GM23338 (cell line): ENCODE results near the gene LYPLAL1. TPM values are rescaled to one million over a fixed set of nuclear protein-coding genes. Genes with fewer than 3 reads are reported as not detected.

Experiments used
- ATAC-seq: fragments of 200-7000 bp; cut with Tn5 transposase; 3 replicates; pipeline ENCODE4 v1.9.1; 2020
- DNase-seq: peaks from one replicate; pipeline ENCODE4 v3.0.0-alpha.2; 2015; ENCODE audit warnings: low spot score
- H2AFZ ChIP-seq: fragments of 200-600 bp; sonication (generic); 2 replicates; pipeline ENCODE4 v1.8.0; 2016; ENCODE audit warnings: antibody characterized with exemption, mild to moderate bottlenecking, moderate library complexity
- H3F3A ChIP-seq: fragments of 200-600 bp; sonication (generic); replicated peaks from 2 replicates; pipeline ENCODE4 v1.8.0; 2017; ENCODE audit warnings: antibody characterized with exemption, mixed run types, low read depth
- H3K27ac ChIP-seq: fragments of 200-600 bp; sonication (generic); 2 replicates; pipeline ENCODE4 v1.6.1; 2016; ENCODE audit warnings: low read depth
- H3K27me3 ChIP-seq: fragments of 200-600 bp; sonication (generic); 2 replicates; pipeline ENCODE4 v1.8.0; 2016; ENCODE audit warnings: mild to moderate bottlenecking, mixed run types, moderate library complexity; ENCODE audit not compliant: insufficient read depth
- H3K36me3 ChIP-seq: fragments of 200-600 bp; sonication (generic); 2 replicates; pipeline ENCODE4 v1.8.0; 2016; ENCODE audit warnings: mild to moderate bottlenecking; ENCODE audit not compliant: insufficient read depth
- H3K4me1 ChIP-seq: fragments of 200-600 bp; sonication (generic); 2 replicates; pipeline ENCODE4 v1.8.0; 2016; ENCODE audit warnings: mild to moderate bottlenecking, moderate library complexity; ENCODE audit not compliant: insufficient read depth
- H3K4me2 ChIP-seq: fragments of 200-600 bp; sonication (generic); 2 replicates; pipeline ENCODE4 v1.7.1; 2017; ENCODE audit warnings: mixed run types
- H3K4me3 ChIP-seq: fragments of 200-600 bp; sonication (generic); 2 replicates; pipeline ENCODE4 v1.6.1; 2016; ENCODE audit warnings: mixed run types
- H3K79me2 ChIP-seq: fragments of 200-600 bp; sonication (generic); replicated peaks from 2 replicates; pipeline ENCODE4 v1.8.0; 2017; ENCODE audit warnings: mild to moderate bottlenecking; ENCODE audit not compliant: insufficient read depth
- H3K9me2 ChIP-seq: fragments of 200-600 bp; sonication (generic); 2 replicates; pipeline ENCODE4 v1.8.0; 2017; ENCODE audit not compliant: insufficient read depth
- H4K20me1 ChIP-seq: fragments of 200-600 bp; sonication (generic); replicated peaks from 2 replicates; pipeline ENCODE4 v1.8.0; 2017; ENCODE audit warnings: mild to moderate bottlenecking; ENCODE audit not compliant: insufficient read depth
- H3K27ac Mint-ChIP-seq: 2 replicates; pipeline ENCODE4 v1.8.0; 2020; ENCODE audit warnings: inconsistent platforms, mild to moderate bottlenecking, moderate library complexity, mixed read lengths
- H3K27me3 Mint-ChIP-seq: 3 replicates; pipeline ENCODE4 v1.8.0; 2022; ENCODE audit warnings: low read depth, mild to moderate bottlenecking, moderate library complexity, mixed read lengths, inconsistent platforms; ENCODE audit not compliant: insufficient read depth, poor library complexity
- H3K36me3 Mint-ChIP-seq: 3 replicates; pipeline ENCODE4 v1.8.0; 2021; ENCODE audit warnings: low read depth, mild to moderate bottlenecking, inconsistent platforms, moderate library complexity, mixed read lengths
- H3K4me1 Mint-ChIP-seq: 3 replicates; pipeline ENCODE4 v1.8.0; 2020; ENCODE audit warnings: mild to moderate bottlenecking, inconsistent platforms, mixed read lengths
- H3K4me3 Mint-ChIP-seq: 3 replicates; pipeline ENCODE4 v1.8.0; 2021; ENCODE audit warnings: moderate library complexity, mild to moderate bottlenecking, inconsistent platforms, mixed read lengths
- H3K9me3 Mint-ChIP-seq: 3 replicates; pipeline ENCODE4 v1.8.0; 2020; ENCODE audit warnings: moderate library complexity, mild to moderate bottlenecking, inconsistent platforms, mixed read lengths
- CREB1 ChIP-seq: fragments of 250-450 bp; sonication (Bioruptor Pico); IDR thresholded peaks from 2 replicates; pipeline ENCODE4 v1.5.0; 2020; ENCODE audit warnings: low read depth, mild to moderate bottlenecking, moderate library complexity
- EZH2 ChIP-seq: fragments of 200-600 bp; sonication (generic); IDR thresholded peaks from one replicate; pipeline ENCODE4 v1.8.0; 2017; ENCODE audit warnings: antibody characterized with exemption, mild to moderate bottlenecking, low read depth; ENCODE audit not compliant: unreplicated experiment
- EZH2phosphoT487 ChIP-seq: fragments of 200-600 bp; sonication (generic); IDR thresholded peaks from one replicate; pipeline ENCODE4 v1.8.1; 2018; ENCODE audit warnings: antibody characterized with exemption; ENCODE audit not compliant: unreplicated experiment
- JUNB ChIP-seq: IDR thresholded peaks from one replicate; pipeline ENCODE4 v1.6.1; 2016; ENCODE audit warnings: antibody characterized with exemption; ENCODE audit not compliant: unreplicated experiment
- POLR2AphosphoS5 ChIP-seq: IDR thresholded peaks from 2 replicates; pipeline ENCODE4 v1.6.1; 2016; ENCODE audit warnings: antibody characterized with exemption, low read depth
- STAT1 ChIP-seq: IDR thresholded peaks from one replicate; pipeline ENCODE4 v1.6.1; 2016; ENCODE audit warnings: antibody characterized with exemption; ENCODE audit not compliant: unreplicated experiment
- polyA plus RNA-seq: library from polyadenylated mRNA; unstranded; fragments of >200 nt; fragmentation: Nextera tagmentation; extraction: Ambion mirVana; gene quantifications from 2 replicates; pipeline ENCODE4 v1.2.1, GENCODE V29; 2016
- total RNA-seq: library from RNA; depleted of rRNA; stranded (reverse); fragments of >200 nt; shearing (Covaris generic); gene quantifications from 2 replicates; pipeline ENCODE4 v1.2.3, GENCODE V29; 2014
- TF ChIP-seq, protein P1 (sequence below), 2 experiments: fragments of 200-600 bp in 1 of 2; sonication (generic) in 1 of 2; conservative IDR thresholded peaks; 2 replicates each; pipeline versions ENCODE4 v1.5.1 to v1.6.1; 2016 to 2017; ENCODE audit warnings: antibody characterized with exemption in 2 of 2, low read depth in 2 of 2, mild to moderate bottlenecking in 2 of 2, moderate library complexity in 1 of 2
- TF ChIP-seq, protein P2 (sequence below): IDR thresholded peaks from 2 replicates; pipeline ENCODE4 v1.6.1; 2016; ENCODE audit warnings: antibody characterized with exemption
- TF ChIP-seq, protein P3 (sequence below): fragments of 250-450 bp; sonication (Bioruptor Pico); IDR thresholded peaks from 2 replicates; pipeline ENCODE4 v1.5.0; 2020; ENCODE audit warnings: mild to moderate bottlenecking, moderate library complexity

Gene LYPLAL1
- total and polyA plus RNA-seq, 2 experiments from 2014 or later = 9.9 to 60.2 TPM

DNA sequence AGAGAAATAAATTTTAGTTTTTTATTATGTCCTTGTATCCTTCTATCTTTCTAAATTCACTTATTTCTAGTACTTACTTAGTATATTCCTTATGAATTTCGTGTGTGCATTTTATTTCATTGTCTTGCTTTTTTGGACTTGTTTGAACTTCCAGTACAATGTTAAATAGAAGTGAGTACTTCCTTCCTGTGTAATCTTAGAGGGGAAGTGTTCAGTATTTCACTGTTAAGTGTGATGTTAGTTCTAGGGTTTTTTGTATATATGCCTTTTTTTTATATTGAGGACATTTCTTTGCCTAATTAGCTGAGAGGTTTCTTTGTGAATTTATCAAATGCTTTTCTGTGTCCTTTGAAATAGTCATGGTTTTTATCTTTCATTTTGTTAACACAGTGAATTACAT lies 10.7 kb downstream of the LYPLAL1 start (continued):
- TF ChIP-seq, protein P1, sequence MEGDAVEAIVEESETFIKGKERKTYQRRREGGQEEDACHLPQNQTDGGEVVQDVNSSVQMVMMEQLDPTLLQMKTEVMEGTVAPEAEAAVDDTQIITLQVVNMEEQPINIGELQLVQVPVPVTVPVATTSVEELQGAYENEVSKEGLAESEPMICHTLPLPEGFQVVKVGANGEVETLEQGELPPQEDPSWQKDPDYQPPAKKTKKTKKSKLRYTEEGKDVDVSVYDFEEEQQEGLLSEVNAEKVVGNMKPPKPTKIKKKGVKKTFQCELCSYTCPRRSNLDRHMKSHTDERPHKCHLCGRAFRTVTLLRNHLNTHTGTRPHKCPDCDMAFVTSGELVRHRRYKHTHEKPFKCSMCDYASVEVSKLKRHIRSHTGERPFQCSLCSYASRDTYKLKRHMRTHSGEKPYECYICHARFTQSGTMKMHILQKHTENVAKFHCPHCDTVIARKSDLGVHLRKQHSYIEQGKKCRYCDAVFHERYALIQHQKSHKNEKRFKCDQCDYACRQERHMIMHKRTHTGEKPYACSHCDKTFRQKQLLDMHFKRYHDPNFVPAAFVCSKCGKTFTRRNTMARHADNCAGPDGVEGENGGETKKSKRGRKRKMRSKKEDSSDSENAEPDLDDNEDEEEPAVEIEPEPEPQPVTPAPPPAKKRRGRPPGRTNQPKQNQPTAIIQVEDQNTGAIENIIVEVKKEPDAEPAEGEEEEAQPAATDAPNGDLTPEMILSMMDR (conservative IDR thresholded peaks at IDR 0.05; ENCODE audit: low read depth in 2 of 2) = no peak

DNA sequence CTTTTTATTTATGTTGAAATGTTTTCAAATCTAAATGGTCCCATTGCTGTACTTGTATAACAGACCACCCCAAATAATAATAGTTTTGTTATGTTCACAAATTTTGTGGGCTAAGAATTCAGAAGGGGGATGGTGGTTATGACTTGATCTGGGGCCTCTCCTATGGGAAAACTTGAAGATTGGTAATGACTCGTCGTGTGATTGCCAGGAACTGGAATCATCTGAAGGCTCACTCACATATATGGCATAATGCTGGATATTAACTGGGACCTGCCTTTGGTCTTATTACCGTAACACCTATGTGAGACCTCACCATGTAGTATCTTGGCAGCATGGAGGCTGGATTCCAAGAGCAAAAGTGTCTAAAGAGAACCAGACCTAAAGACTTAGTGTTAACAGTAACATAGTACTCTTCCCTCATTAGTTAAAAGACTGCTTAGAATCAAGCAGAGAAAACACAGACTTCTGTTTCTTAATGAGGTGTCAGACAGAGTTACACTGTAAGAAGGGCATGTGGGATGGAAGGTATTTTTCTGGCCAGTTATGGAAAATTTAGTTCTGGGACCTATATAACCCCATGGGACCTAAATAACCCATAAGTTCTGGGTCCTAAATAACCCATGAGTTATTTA lies 11.9 kb downstream of the LYPLAL1 start:
- Mint-ChIP-seq H3K27me3 (no peaks in the 10 kb centered on the region), H3K9me3 (no peaks in the 10 kb centered on the region), H3K27ac (peak overlapping the region; percentile 10; the same call in 1 of the 2 replicates), H3K4me1 (peaks cover 25% of the 10 kb centered on the region; the same call in 2 of the 3 replicates), H3K4me3 (no peak overlapping the region), H3K36me3 (no peaks in the 10 kb centered on the region)
- Histone ChIP-seq H3K36me3 (no peaks in the 10 kb centered on the region), H3F3A (no peaks in the 10 kb centered on the region), H3K4me1 (peaks cover 12% of the 10 kb centered on the region; the same call in 1 of the 2 replicates), H3K9me2 (no peaks in the 10 kb centered on the region), H3K4me2 (no peak overlapping the region), H4K20me1 (no peaks in the 10 kb centered on the region), H3K79me2 (peaks cover 31% of the 10 kb centered on the region), H3K27ac (no peak overlapping the region), H3K27me3 (no peaks in the 10 kb centered on the region), H2AFZ (no peak overlapping the region), H3K4me3 (no peak overlapping the region)
- ATAC-seq (no peak), DNase-seq (no peak)
- no peak for TF ChIP-seq EZH2phosphoT487
- TF ChIP-seq, protein P1 (conservative IDR thresholded peaks at IDR 0.05; ENCODE audit: low read depth in 2 of 2) = no peak
- TF ChIP-seq, protein P2, sequence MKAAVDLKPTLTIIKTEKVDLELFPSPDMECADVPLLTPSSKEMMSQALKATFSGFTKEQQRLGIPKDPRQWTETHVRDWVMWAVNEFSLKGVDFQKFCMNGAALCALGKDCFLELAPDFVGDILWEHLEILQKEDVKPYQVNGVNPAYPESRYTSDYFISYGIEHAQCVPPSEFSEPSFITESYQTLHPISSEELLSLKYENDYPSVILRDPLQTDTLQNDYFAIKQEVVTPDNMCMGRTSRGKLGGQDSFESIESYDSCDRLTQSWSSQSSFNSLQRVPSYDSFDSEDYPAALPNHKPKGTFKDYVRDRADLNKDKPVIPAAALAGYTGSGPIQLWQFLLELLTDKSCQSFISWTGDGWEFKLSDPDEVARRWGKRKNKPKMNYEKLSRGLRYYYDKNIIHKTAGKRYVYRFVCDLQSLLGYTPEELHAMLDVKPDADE = no peak
- no peak for TF ChIP-seq EZH2
- TF ChIP-seq JUNB = no peak
- TF ChIP-seq, protein P3, sequence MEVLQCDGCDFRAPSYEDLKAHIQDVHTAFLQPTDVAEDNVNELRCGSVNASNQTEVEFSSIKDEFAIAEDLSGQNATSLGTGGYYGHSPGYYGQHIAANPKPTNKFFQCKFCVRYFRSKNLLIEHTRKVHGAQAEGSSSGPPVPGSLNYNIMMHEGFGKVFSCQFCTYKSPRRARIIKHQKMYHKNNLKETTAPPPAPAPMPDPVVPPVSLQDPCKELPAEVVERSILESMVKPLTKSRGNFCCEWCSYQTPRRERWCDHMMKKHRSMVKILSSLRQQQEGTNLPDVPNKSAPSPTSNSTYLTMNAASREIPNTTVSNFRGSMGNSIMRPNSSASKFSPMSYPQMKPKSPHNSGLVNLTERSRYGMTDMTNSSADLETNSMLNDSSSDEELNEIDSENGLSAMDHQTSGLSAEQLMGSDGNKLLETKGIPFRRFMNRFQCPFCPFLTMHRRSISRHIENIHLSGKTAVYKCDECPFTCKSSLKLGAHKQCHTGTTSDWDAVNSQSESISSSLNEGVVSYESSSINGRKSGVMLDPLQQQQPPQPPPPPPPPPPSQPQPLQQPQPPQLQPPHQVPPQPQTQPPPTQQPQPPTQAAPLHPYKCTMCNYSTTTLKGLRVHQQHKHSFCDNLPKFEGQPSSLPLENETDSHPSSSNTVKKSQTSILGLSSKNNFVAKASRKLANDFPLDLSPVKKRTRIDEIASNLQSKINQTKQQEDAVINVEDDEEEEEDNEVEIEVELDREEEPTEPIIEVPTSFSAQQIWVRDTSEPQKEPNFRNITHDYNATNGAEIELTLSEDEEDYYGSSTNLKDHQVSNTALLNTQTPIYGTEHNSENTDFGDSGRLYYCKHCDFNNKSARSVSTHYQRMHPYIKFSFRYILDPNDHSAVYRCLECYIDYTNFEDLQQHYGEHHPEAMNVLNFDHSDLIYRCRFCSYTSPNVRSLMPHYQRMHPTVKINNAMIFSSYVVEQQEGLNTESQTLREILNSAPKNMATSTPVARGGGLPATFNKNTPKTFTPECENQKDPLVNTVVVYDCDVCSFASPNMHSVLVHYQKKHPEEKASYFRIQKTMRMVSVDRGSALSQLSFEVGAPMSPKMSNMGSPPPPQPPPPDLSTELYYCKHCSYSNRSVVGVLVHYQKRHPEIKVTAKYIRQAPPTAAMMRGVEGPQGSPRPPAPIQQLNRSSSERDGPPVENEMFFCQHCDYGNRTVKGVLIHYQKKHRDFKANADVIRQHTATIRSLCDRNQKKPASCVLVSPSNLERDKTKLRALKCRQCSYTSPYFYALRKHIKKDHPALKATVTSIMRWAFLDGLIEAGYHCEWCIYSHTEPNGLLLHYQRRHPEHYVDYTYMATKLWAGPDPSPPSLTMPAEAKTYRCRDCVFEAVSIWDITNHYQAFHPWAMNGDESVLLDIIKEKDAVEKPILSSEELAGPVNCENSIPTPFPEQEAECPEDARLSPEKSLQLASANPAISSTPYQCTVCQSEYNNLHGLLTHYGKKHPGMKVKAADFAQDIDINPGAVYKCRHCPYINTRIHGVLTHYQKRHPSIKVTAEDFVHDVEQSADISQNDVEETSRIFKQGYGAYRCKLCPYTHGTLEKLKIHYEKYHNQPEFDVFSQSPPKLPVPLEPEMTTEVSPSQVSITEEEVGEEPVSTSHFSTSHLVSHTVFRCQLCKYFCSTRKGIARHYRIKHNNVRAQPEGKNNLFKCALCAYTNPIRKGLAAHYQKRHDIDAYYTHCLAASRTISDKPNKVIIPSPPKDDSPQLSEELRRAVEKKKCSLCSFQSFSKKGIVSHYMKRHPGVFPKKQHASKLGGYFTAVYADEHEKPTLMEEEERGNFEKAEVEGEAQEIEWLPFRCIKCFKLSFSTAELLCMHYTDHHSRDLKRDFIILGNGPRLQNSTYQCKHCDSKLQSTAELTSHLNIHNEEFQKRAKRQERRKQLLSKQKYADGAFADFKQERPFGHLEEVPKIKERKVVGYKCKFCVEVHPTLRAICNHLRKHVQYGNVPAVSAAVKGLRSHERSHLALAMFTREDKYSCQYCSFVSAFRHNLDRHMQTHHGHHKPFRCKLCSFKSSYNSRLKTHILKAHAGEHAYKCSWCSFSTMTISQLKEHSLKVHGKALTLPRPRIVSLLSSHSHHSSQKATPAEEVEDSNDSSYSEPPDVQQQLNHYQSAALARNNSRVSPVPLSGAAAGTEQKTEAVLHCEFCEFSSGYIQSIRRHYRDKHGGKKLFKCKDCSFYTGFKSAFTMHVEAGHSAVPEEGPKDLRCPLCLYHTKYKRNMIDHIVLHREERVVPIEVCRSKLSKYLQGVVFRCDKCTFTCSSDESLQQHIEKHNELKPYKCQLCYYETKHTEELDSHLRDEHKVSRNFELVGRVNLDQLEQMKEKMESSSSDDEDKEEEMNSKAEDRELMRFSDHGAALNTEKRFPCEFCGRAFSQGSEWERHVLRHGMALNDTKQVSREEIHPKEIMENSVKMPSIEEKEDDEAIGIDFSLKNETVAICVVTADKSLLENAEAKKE (CRISPR knock-in tag) = no peak
- TF ChIP-seq CREB1 (CRISPR knock-in tag) = no peak
- TF ChIP-seq POLR2AphosphoS5 = no peak
- TF ChIP-seq STAT1 = no peak
